Measurements from ENCODE around the gene CERCAM.

DNA sequence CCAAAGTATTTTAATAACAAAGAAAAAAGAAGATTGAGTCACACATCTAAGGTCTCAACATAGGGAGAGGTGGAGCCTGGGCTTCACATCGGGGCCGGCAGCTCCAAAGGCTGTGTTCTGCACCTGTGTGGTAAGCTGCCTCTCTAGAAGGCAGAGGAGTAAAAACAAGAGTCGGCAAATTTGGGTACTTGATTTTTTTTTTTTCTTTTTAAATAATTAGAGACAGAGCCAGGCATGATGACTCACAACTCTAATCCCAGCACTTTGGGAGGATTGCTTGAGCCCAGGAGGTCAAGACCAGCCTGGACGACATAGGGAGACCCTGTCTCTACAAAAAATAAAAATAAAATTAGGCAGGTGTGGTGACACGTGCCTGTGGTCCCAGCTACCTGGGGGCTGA lies 44.8 kb upstream of the CERCAM start:
- TF ChIP-seq JUNB (CRISPR knock-in tag; IDR thresholded peaks at IDR 0.05; ENCODE audit: borderline replicate concordance), result no peak
- no peak for TF ChIP-seq RFX5 (IDR thresholded peaks at IDR 0.05; ENCODE audit: low read depth, low read length)

Data from HepG2 (cell line).